Measurements from ENCODE around the gene ADGRE3.
A peak's percentile ranks its signal among the peaks of the same experiment; 100 is the strongest.
"Not testable (repeated sequence)": the region's sequence is repeated elsewhere in the genome, so short reads cannot be mapped to it uniquely, and the experiment has no call there.

Gene ADGRE3

DNA sequence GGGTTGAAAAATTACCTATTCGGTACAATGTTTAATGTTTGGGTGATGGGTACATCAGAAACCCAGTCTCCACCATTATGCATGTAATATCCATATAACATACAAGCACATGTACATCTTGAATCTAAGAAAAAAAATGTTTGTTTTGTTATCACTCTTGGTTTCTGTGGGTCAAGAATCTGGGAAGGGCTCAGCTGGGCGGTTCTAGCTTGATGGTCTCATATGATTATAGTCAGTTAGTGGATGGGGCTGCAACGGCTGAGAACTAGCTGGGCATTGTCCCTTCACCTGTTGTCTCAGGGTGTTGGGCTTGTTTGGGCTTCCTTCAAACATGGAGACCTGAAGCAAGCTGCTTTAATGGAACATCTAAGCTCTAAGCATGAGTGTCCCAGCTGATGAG lies 4.7 kb downstream of the ADGRE3 start:
- no peak for DNase-seq

DNA sequence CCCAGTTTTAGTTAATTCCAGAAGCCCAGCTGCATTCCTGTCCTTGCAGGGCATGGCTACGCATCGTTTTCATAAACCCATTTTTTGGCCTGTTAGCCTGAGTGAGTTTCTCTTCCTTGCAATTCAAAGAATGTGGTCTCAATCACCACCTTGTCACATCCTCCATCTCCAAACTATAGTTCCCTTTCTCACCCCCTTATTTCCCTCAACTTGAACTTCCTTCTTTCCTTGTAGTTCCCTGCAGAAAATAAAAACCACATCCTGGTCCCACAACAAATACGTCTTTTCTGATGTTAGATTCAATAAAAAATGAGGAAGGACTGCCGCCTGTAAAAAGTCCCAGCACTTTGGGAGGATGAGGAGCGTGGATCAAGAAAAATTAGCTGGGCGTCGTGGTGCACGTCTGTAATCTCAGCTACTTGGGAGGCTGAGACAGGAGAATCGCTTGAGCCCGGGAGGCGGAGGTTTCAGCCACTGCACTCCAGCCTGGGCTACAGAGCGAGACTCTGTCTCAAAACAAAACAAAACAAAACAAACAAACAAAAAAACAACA lies 13.2 kb downstream of the ADGRE3 start:
- DNase-seq, result no peak

DNA sequence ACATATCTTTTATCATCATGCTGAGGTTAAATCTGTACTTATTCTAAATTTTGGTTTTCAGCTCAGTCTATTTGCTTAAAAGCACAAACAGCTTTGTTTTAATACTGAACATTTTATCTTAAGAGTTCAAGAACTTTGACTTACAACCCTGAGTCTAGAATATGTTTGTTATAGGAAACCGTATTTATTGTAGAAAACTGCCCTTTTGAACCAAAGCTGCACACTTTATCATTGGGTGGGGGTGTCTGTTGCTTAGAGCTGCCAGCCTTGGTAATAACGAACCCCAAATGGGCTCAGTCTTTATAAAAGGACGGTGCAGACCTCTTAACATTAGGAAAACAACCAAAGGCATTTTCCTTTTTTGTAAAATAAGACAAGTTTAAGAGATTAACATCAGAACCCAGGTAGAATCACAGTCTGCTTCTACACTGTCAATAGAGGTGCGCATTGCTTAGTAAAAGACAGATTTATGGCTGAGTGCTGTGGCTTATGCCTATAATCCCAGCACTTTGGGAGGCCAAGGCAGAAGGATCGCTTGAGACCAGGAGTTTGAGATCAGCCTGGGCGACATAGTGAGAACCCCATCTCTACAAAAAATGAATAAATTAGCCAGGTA lies 14.7 kb downstream of the ADGRE3 start:
- no peak for DNase-seq

GRCh38 chr19:14655726-14656125 lies 18.9 kb downstream of the ADGRE3 start:
- DNase-seq, result no peak

- no peak for DNase-seq
Observed at GRCh38 chr19:14654786-14655560, 19.7 kb downstream of the ADGRE3 start.

- DNase-seq, result no peak
Observed at GRCh38 chr19:14650161-14650560, 24.5 kb downstream of the ADGRE3 start.

- no peak for DNase-seq
Observed at GRCh38 chr19:14649020-14649419, 25.6 kb downstream of the ADGRE3 start.

DNA sequence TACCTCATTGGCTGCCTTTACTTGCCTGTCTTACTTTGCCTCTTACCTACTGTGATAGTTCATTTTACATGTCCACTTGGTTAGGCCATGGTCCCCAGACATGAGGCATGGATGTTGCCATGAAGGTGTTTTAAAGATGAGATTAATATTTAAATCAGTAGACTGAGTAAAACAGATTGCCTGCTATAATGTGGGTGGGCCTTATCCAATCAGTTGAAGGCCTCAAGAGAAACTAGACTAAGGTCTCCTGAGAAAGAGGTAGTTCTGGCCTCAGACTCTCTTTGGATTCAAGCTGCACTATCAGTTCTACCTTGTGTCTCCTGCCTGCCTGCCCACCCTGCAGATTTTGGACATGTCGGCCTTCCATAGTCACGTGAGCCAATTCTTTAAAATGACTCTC lies 26.1 kb downstream of the ADGRE3 start:
- DNase-seq, result no peak

GRCh38 chr19:14639536-14640277 lies 34.9 kb downstream of the ADGRE3 start:
- no peak for DNase-seq

GRCh38 chr19:14632286-14632685 lies 42.4 kb downstream of the ADGRE3 start:
- DNase-seq, result peak in 1 of 2 experiments; percentile 7

- DNase-seq, result no peak
Observed at GRCh38 chr19:14629557-14629956, 45.1 kb downstream of the ADGRE3 start.

DNA sequence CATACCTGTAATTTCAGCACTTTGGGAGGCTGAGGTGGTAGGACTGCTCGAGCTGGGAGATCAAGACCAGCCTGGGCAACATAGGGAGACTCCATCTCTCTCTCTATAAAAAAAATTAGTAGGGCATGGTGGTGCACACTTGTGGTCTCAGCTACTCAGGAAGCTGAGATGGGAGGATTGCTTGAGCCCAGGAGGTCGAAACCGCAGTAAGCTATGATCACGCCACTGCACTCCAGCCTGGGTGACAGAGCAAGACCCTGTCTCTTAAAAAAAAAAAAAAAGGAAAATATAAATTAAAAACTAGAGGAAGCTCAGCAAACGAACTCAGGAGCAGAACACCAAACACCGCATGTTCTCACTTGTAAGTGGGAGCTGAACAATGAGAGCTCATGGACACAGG lies 50.2 kb downstream of the ADGRE3 start:
- DNase-seq, result not testable (repeated sequence)

DNA sequence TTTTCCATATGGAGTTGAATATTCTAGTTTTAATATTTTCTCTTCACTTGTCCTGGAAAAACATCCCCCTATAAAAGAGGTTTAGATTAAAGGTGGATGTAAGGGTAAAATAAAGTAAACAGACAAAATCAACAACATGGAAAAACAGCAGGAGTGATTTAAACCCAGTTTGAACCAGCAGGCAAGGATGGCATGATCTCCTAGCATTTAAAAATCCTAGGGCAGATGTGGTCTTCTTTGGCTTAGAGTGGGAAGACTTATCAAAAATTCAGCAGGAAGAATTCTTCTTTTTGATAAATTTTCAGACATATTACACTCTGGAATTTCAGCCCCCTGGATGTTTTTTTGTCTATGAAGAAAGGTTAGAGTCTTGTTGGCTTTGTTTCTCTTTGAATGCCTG lies 55.2 kb downstream of the ADGRE3 start:
- no peak for DNase-seq

DNA sequence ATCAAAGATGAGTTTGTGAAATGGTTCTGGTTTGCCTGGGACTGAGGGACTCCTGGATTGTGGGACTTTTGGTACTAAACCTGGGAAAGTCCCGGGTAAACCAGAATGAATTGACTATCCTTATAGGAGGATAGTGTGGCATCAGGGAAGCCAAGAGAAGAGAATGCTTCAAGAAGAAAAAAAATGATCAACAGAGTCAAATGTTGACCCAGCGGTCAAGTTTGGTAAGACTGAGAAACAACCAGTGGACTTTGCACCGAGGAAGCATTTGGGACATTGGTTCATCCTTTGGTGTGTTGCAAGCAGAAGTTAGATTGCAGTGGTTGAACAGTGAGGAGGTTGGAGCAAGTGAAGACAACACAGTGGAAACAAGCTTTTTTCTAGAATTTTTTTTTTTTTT lies 58.2 kb downstream of the ADGRE3 start:
- DNase-seq, result no peak

DNA sequence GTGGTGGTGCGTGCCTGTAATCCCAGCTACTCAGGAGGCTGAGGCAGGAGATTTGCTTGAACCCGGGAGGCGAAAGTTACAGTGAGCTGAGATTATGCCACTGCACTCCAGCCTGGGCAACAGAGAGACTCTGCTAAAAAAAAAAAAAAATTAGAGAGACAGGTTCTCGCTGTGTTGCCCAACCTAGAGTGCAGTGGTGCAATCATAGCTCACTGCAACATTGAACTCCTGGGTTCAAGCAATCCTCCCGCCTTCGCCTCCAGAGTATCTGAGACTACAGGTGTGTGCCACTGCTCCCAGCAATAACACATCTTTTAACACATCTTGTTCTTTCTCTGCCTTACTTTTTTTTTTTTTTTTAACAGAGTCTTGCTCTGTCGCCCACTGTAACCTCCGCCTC lies 59.0 kb downstream of the ADGRE3 start:
- no peak for DNase-seq

GRCh38 chr19:14614099-14614412 lies 60.6 kb downstream of the ADGRE3 start:
- DNase-seq, result no peak

GRCh38 chr19:14613399-14614098 lies 61.1 kb downstream of the ADGRE3 start:
- DNase-seq, result not testable (repeated sequence)

- DNase-seq, result no peak
Observed at GRCh38 chr19:14612657-14613056, 62.0 kb downstream of the ADGRE3 start.

GRCh38 chr19:14612242-14612641 lies 62.4 kb downstream of the ADGRE3 start:
- DNase-seq, result not testable (repeated sequence)

- no peak for DNase-seq
Observed at GRCh38 chr19:14611051-14611450, 63.6 kb downstream of the ADGRE3 start.

DNA sequence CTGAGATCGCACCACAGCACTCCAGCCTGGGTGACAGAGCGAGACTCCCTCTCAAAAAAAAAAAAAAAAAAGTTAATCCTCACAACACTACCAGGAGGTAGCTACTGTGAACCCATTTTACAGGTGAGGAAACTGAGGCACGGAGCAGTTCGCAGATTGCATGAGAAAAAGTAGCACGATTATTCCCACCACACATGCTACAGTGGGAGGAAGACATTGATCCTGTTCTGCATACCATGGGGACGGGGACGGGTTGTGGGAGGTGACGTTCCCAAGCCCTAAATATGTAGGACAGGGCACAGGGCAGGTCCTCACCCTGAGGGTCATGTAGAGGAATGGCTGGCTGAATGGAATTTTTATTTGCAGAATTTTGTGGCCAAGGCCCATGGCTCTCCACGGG lies 68.0 kb downstream of the ADGRE3 start:
- DNase-seq, result no peak

DNA sequence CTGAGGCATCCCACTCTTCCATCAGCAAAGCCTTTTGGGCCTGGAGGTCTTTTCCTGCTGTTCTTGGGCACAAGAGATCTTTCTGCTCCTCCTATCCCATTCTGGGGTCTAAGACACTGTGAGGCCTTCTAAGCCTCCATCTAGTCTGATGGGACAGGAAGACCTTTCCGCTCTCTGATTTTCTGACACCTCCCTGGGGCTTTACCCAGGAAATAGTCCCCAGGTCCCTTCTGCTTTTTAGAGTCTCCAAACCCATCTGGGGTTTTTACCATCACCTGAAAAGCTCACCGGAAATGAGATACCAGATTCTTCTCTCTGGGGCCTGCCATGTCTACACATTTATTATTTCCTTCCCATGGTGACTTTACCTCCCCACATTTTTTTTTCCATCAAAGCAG lies 70.7 kb downstream of the ADGRE3 start:
- no peak for DNase-seq

DNA sequence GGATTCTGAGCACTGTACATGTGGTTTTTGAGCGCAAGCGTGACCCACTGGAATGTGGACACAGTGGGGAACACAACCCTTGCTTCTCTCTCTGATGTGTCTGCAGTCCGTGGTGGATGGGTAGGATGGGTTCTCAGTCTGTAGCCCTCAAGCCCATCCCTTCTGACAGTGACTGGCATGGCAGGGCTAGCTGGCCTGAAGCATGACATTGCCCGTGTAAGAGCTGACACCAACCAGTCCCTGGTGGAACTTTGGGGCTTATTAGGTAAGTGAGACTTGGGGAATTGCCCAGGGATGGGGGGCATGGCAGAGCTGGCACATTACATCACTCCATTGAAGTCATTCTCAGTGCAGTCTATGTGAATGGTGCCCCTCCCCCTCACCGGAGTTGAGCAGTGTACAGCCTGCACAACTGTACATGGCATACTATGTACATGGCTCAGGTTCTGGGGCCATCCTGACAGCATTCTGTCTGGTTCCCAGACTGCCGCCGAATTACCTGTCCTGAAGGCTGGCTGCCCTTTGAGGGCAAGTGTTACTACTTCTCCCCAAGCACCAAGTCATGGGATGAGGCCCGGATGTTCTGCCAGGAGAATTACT lies 75.0 kb downstream of the ADGRE3 start:
- no peak for DNase-seq
